Mammary epithelial cell (primary cell): ENCODE data around the gene NMRAL1.

ENCODE experiments used
- CTCF ChIP-seq, 2 donors: IDR thresholded peaks in 1 of 2; conservative IDR thresholded peaks in 1 of 2; 2 replicates each; pipeline ENCODE4 v1.5.1; 2011 to 2012; ENCODE audit warnings: inconsistent platforms in 2 of 2, low read length in 2 of 2, mild to moderate bottlenecking in 2 of 2, control low read depth in 1 of 2, low read depth in 1 of 2; ENCODE audit not compliant: insufficient read depth in 1 of 2; ENCODE audit errors: extremely low read depth in 1 of 2
- EZH2 ChIP-seq: IDR thresholded peaks from 2 replicates; pipeline ENCODE4 v1.6.1; 2012; ENCODE audit warnings: low read length, inconsistent platforms, borderline replicate concordance

- TF ChIP-seq CTCF (conservative IDR thresholded peaks at IDR 0.05 in 1 of 2, IDR thresholded peaks at IDR 0.05 in 1 of 2; ENCODE audit: extremely low read depth in 1 of 2, insufficient read depth in 1 of 2, low read depth in 1 of 2, low read length in 2 of 2) (no peak), EZH2 (no peak)
Measured at GRCh38 chr16:4431023-4431422, 43.4 kb downstream of the NMRAL1 start.
